Measurements from ENCODE around the gene IER2.
A peak's percentile ranks its signal among the peaks of the same experiment; 100 is the strongest.

Gene IER2

GRCh38 chr19:13109361-13110098, 40.7 kb upstream of the IER2 start:
- Histone ChIP-seq H3K4me1 (ENCODE audit: insufficient read depth, low read length) (no peaks in the 10 kb centered on the region), H3K27ac (ENCODE audit: low read depth, low read length) (no peak overlapping the region), H3K27me3 (ENCODE audit: insufficient read depth, low read length) (no peaks in the 10 kb centered on the region), H3K36me3 (ENCODE audit: insufficient read depth, low read length) (peaks cover 47% of the 10 kb centered on the region), H3K9ac (ENCODE audit: low read depth, low read length) (no peak overlapping the region), H3K4me3 (ENCODE audit: low read length) (no peak overlapping the region), H3K9me3 (ENCODE audit: insufficient read depth, low read depth, low read length) (no peaks in the 10 kb centered on the region)
- WGBS: 94% methylated on average over 30 of the region's 30 CpGs

- Histone ChIP-seq H3K4me1 (ENCODE audit: insufficient read depth, low read length) (no peaks in the 10 kb centered on the region), H3K27ac (ENCODE audit: low read depth, low read length) (no peak overlapping the region), H3K4me3 (ENCODE audit: low read length) (no peak overlapping the region), H3K9ac (ENCODE audit: low read depth, low read length) (no peak overlapping the region), H3K36me3 (ENCODE audit: insufficient read depth, low read length) (peaks cover 53% of the 10 kb centered on the region), H3K27me3 (ENCODE audit: insufficient read depth, low read length) (no peaks in the 10 kb centered on the region), H3K9me3 (ENCODE audit: insufficient read depth, low read depth, low read length) (no peaks in the 10 kb centered on the region)
- 95% methylated on average over 15 of the region's 15 CpGs for WGBS
Measured at GRCh38 chr19:13110099-13110610, 40.1 kb upstream of the IER2 start.

GRCh38 chr19:13112555-13112954, 37.7 kb upstream of the IER2 start:
- 95% methylated on average over 10 of the region's 10 CpGs for WGBS
- H3K27ac ChIP-seq (ENCODE audit: low read depth, low read length): no peak overlapping the region
- H3K4me1 ChIP-seq (ENCODE audit: insufficient read depth, low read length): 0 out of 2 replicates have a peak, but pooled peaks cover 4% of the 10 kb centered on the region
- no peaks in the 10 kb centered on the region for H3K27me3 ChIP-seq (ENCODE audit: insufficient read depth, low read length)
- no peak overlapping the region for H3K9ac ChIP-seq (ENCODE audit: low read depth, low read length)
- H3K36me3 ChIP-seq (ENCODE audit: insufficient read depth, low read length): peaks cover 49% of the 10 kb centered on the region
- no peak overlapping the region for H3K4me3 ChIP-seq (ENCODE audit: low read length)
- no peaks in the 10 kb centered on the region for H3K9me3 ChIP-seq (ENCODE audit: insufficient read depth, low read depth, low read length)

GRCh38 chr19:13115936-13116281, 34.3 kb upstream of the IER2 start:
- Histone ChIP-seq H3K4me1 (ENCODE audit: insufficient read depth, low read length) (peaks cover 23% of the 10 kb centered on the region), H3K9ac (ENCODE audit: low read depth, low read length) (peak overlapping the region; percentile 96), H3K9me3 (ENCODE audit: insufficient read depth, low read depth, low read length) (no peaks in the 10 kb centered on the region), H3K27me3 (ENCODE audit: insufficient read depth, low read length) (no peaks in the 10 kb centered on the region), H3K27ac (ENCODE audit: low read depth, low read length) (peak overlapping the region; percentile 93), H3K4me3 (ENCODE audit: low read length) (peak overlapping the region; percentile 88), H3K36me3 (ENCODE audit: insufficient read depth, low read length) (peaks cover 37% of the 10 kb centered on the region)
- 2% methylated on average over 18 of the region's 18 CpGs for WGBS

GRCh38 chr19:13116282-13117175, 33.7 kb upstream of the IER2 start, which contains the start of gene TRMT1:
Gene TRMT1, minus strand, starts transcription at chr19:13116740. Its CDS starts 341 bp downstream, at chr19:13116399.
- H3K27me3 ChIP-seq (ENCODE audit: insufficient read depth, low read length): no peaks in the 10 kb centered on the region
- peak within 1 kb of the TSS; percentile 88 for H3K4me3 ChIP-seq (ENCODE audit: low read length)
- H3K36me3 ChIP-seq (ENCODE audit: insufficient read depth, low read length): peaks cover 39% of the 10 kb centered on the region
- H3K27ac ChIP-seq (ENCODE audit: low read depth, low read length): peak within 1 kb of the TSS; percentile 93
- H3K4me1 ChIP-seq (ENCODE audit: insufficient read depth, low read length): peaks cover 28% of the 10 kb centered on the region
- WGBS: under 1% methylated on average over 51 of the region's 51 CpGs
- peak within 1 kb of the TSS; percentile 96 for H3K9ac ChIP-seq (ENCODE audit: low read depth, low read length)
- H3K9me3 ChIP-seq (ENCODE audit: insufficient read depth, low read depth, low read length): no peaks in the 10 kb centered on the region

- Histone ChIP-seq H3K27ac (ENCODE audit: low read depth, low read length) (no peak overlapping the region), H3K4me3 (ENCODE audit: low read length) (peak overlapping the region; percentile 88), H3K27me3 (ENCODE audit: insufficient read depth, low read length) (no peaks in the 10 kb centered on the region), H3K9me3 (ENCODE audit: insufficient read depth, low read depth, low read length) (no peaks in the 10 kb centered on the region), H3K4me1 (ENCODE audit: insufficient read depth, low read length) (peaks cover 32% of the 10 kb centered on the region), H3K36me3 (ENCODE audit: insufficient read depth, low read length) (peaks cover 43% of the 10 kb centered on the region), H3K9ac (ENCODE audit: low read depth, low read length) (peak overlapping the region; percentile 96)
- WGBS: 44% methylated on average over 20 of the region's 20 CpGs
Measured at GRCh38 chr19:13117176-13117771, 32.9 kb upstream of the IER2 start.

- peaks cover 32% of the 10 kb centered on the region for H3K4me1 ChIP-seq (ENCODE audit: insufficient read depth, low read length)
- peak within 1 kb of the TSS; percentile 88 for H3K4me3 ChIP-seq (ENCODE audit: low read length)
- no peaks in the 10 kb centered on the region for H3K27me3 ChIP-seq (ENCODE audit: insufficient read depth, low read length)
- H3K9me3 ChIP-seq (ENCODE audit: insufficient read depth, low read depth, low read length): no peaks in the 10 kb centered on the region
- peaks cover 37% of the 10 kb centered on the region for H3K36me3 ChIP-seq (ENCODE audit: insufficient read depth, low read length)
- WGBS: 8% methylated on average over 65 of the region's 65 CpGs
- peak within 1 kb of the TSS; percentile 99 for H3K27ac ChIP-seq (ENCODE audit: low read depth, low read length)
- H3K9ac ChIP-seq (ENCODE audit: low read depth, low read length): peak within 1 kb of the TSS; percentile 99
Measured at GRCh38 chr19:13117772-13118423, 32.3 kb upstream of the IER2 start, which contains the start of gene NACC1. Gene NACC1, plus strand, starts transcription at chr19:13118264. Its CDS starts 16,944 bp downstream, at chr19:13135208.

GRCh38 chr19:13118424-13119193, 31.6 kb upstream of the IER2 start:
- Histone ChIP-seq H3K36me3 (ENCODE audit: insufficient read depth, low read length) (peaks cover 30% of the 10 kb centered on the region), H3K4me3 (ENCODE audit: low read length) (peak overlapping the region; percentile 88), H3K9ac (ENCODE audit: low read depth, low read length) (peak overlapping the region; percentile 99), H3K9me3 (ENCODE audit: insufficient read depth, low read depth, low read length) (no peaks in the 10 kb centered on the region), H3K27me3 (ENCODE audit: insufficient read depth, low read length) (no peaks in the 10 kb centered on the region), H3K27ac (ENCODE audit: low read depth, low read length) (peak overlapping the region; percentile 99), H3K4me1 (ENCODE audit: insufficient read depth, low read length) (peaks cover 32% of the 10 kb centered on the region)
- under 1% methylated on average over 57 of the region's 57 CpGs for WGBS

GRCh38 chr19:13119627-13120026, 30.6 kb upstream of the IER2 start:
- no peaks in the 10 kb centered on the region for H3K9me3 ChIP-seq (ENCODE audit: insufficient read depth, low read depth, low read length)
- 86% methylated on average over 8 of the region's 8 CpGs for WGBS
- H3K27ac ChIP-seq (ENCODE audit: low read depth, low read length): peak overlapping the region; percentile 69; the same call in 1 of the 2 replicates
- peak overlapping the region; percentile 56; the same call in 1 of the 2 replicates for H3K9ac ChIP-seq (ENCODE audit: low read depth, low read length)
- peak overlapping the region; percentile 88 for H3K4me3 ChIP-seq (ENCODE audit: low read length)
- H3K36me3 ChIP-seq (ENCODE audit: insufficient read depth, low read length): peaks cover 26% of the 10 kb centered on the region
- no peaks in the 10 kb centered on the region for H3K27me3 ChIP-seq (ENCODE audit: insufficient read depth, low read length)
- H3K4me1 ChIP-seq (ENCODE audit: insufficient read depth, low read length): peaks cover 32% of the 10 kb centered on the region

- Histone ChIP-seq H3K4me1 (ENCODE audit: insufficient read depth, low read length) (peaks cover 32% of the 10 kb centered on the region), H3K9me3 (ENCODE audit: insufficient read depth, low read depth, low read length) (no peaks in the 10 kb centered on the region), H3K27ac (ENCODE audit: low read depth, low read length) (peak overlapping the region; percentile 66; the same call in 1 of the 2 replicates), H3K36me3 (ENCODE audit: insufficient read depth, low read length) (peaks cover 24% of the 10 kb centered on the region), H3K27me3 (ENCODE audit: insufficient read depth, low read length) (no peaks in the 10 kb centered on the region), H3K4me3 (ENCODE audit: low read length) (0 out of 2 replicates have a peak overlapping the region, but pooled peaks have one; percentile 88), H3K9ac (ENCODE audit: low read depth, low read length) (no peak overlapping the region)
- WGBS: 83% methylated on average over 9 of the region's 9 CpGs
Measured at GRCh38 chr19:13120031-13120430, 30.2 kb upstream of the IER2 start.
